OCI-LY7 (cell line): ENCODE measurements around the gene TRPM2. TPM values are rescaled to one million over a fixed set of nuclear protein-coding genes. Genes with fewer than 3 reads are reported as not detected.

Source experiments
- BruUV-seq: library from RNA; stranded (reverse); fragments of 400-500 nt; replicated peaks from 2 replicates; lab custom pipeline; 2021; lab: Mats Ljungman, UMichigan
- CTCF ChIA-PET: fragments of 300-600 bp; sonication (Branson Sonifier 250); formaldehyde crosslinking; loops from one replicate; lab custom pipeline; 2022; ENCODE audit warnings: antibody characterized with exemption; ENCODE audit not compliant: unreplicated experiment; lab: Charles Lee
- POLR2A ChIA-PET: fragments of 300-600 bp; sonication (Branson Sonifier 250); formaldehyde crosslinking; loops from one replicate; lab custom pipeline; 2022; ENCODE audit warnings: antibody characterized with exemption; lab: Charles Lee
- DNase-seq: peaks from one replicate; pipeline ENCODE4 v3.0.0-alpha.2; 2015; ENCODE audit warnings: low spot score
- H2AFZ ChIP-seq: fragments of 200-600 bp; sonication (generic), shearing (Covaris generic); 2 replicates; pipeline ENCODE4 v1.6.1; 2014; ENCODE audit warnings: mild to moderate bottlenecking, antibody characterized with exemption, low read length, moderate library complexity
- H3K27ac ChIP-seq: fragments of 200-600 bp; sonication (generic); 2 replicates; pipeline ENCODE4 v1.5.1; 2014; ENCODE audit warnings: mixed run types, low read depth, mild to moderate bottlenecking, moderate library complexity, low read length, inconsistent platforms; ENCODE audit not compliant: poor library complexity, severe bottlenecking
- H3K36me3 ChIP-seq: fragments of 200-600 bp; sonication (generic); 2 replicates; pipeline ENCODE4 v1.6.1; 2014; ENCODE audit warnings: mild to moderate bottlenecking, antibody characterized with exemption, low read length, moderate library complexity, mixed read lengths; ENCODE audit not compliant: insufficient read depth
- H3K4me1 ChIP-seq: fragments of 200-600 bp; sonication (generic); 2 replicates; pipeline ENCODE4 v1.5.1; 2014; ENCODE audit warnings: mild to moderate bottlenecking, low read length; ENCODE audit not compliant: insufficient read depth, poor library complexity, severe bottlenecking
- H3K4me2 ChIP-seq: fragments of 200-600 bp; sonication (generic); 2 replicates; pipeline ENCODE4 v1.6.1; 2014; ENCODE audit warnings: mild to moderate bottlenecking, low read length
- H3K4me3 ChIP-seq: fragments of 200-600 bp; sonication (generic); 2 replicates; pipeline ENCODE4 v1.5.1; 2014; ENCODE audit warnings: mild to moderate bottlenecking, low read depth, low read length; ENCODE audit not compliant: poor library complexity, severe bottlenecking
- H3K79me2 ChIP-seq: fragments of 200-600 bp; sonication (generic); 2 replicates; pipeline ENCODE4 v1.6.1; 2016; ENCODE audit warnings: low read depth, mild to moderate bottlenecking, low read length, moderate library complexity, mixed read lengths; ENCODE audit not compliant: insufficient read depth
- H3K9me2 ChIP-seq: fragments of 200-600 bp; sonication (generic); 2 replicates; pipeline ENCODE4 v1.6.1; 2016; ENCODE audit warnings: mild to moderate bottlenecking, low read length, mixed read lengths; ENCODE audit not compliant: insufficient read depth
- H3K9me3 ChIP-seq: fragments of 200-600 bp; sonication (generic); 2 replicates; pipeline ENCODE4 v1.6.1; 2014; ENCODE audit warnings: mild to moderate bottlenecking, mixed run types, low read length, mixed read lengths
- H4K20me1 ChIP-seq: fragments of 200-600 bp; sonication (generic); 2 replicates; pipeline ENCODE4 v1.6.1; 2014; ENCODE audit warnings: mild to moderate bottlenecking, antibody characterized with exemption, low read length, moderate library complexity, mixed read lengths; ENCODE audit not compliant: insufficient read depth
- CTCF ChIP-seq: fragments of 200-600 bp; sonication (generic); conservative IDR thresholded peaks from 2 replicates; pipeline ENCODE4 v1.5.1; 2014; ENCODE audit warnings: mild to moderate bottlenecking, antibody characterized with exemption, low read length, moderate library complexity, mixed read lengths
- EZH2phosphoT487 ChIP-seq: fragments of 200-600 bp; sonication (generic); IDR thresholded peaks from 2 replicates; pipeline ENCODE4 v1.6.1; 2018; ENCODE audit warnings: low read depth, borderline replicate concordance, mild to moderate bottlenecking, mixed run types, antibody characterized with exemption, low read length, moderate library complexity, mixed read lengths
- intact Hi-C: fragments of 100-400 bp; cut with micrococcal nuclease; formaldehyde crosslinking; loops from one replicate; pipeline ENCODE4 v1.10.0; 2022; ENCODE audit not compliant: unreplicated experiment
- total RNA-seq, 2 experiments: library from RNA; depleted of rRNA in 1 of 2; stranded (reverse); fragments of >200 nt in 1 of 2; shearing (Covaris generic) in 1 of 2; gene quantifications; 2 replicates each; pipeline ENCODE4 v1.2.3, GENCODE V29; 2014 to 2022

TRPM2 gene
- total RNA-seq, 2 experiments from 2014 or later, result 1.8 to 7.1 TPM

GRCh38 chr21:44401386-44402160 lies 48.2 kb downstream of the TRPM2 start:
- intact Hi-C loops, result no loop called here
- TF ChIP-seq CTCF (no peak), EZH2phosphoT487 (no peak)

GRCh38 chr21:44402323-44403105 lies 49.1 kb downstream of the TRPM2 start:
- TF ChIP-seq CTCF, result no peak
- no peak for TF ChIP-seq EZH2phosphoT487
- Histone ChIP-seq H3K27ac (no peak overlapping the region), H3K36me3 (no peaks in the 10 kb centered on the region), H3K79me2 (no peaks in the 10 kb centered on the region), H3K9me2 (no peaks in the 10 kb centered on the region), H3K4me3 (no peak overlapping the region), H3K4me1 (no peaks in the 10 kb centered on the region), H2AFZ (no peak overlapping the region), H3K4me2 (no peak overlapping the region), H3K9me3 (no peaks in the 10 kb centered on the region), H4K20me1 (no peaks in the 10 kb centered on the region)
- intact Hi-C loops, result no loop called here
- DNase-seq, result no peak
- no TSS peak for BruUV-seq
- CTCF ChIA-PET, result no interaction called here
- POLR2A ChIA-PET, result interaction anchor here (0.6 kb wide), 1 partner anchor 44 kb away, joined by 4 read pairs; no protein-coding TSS in a partner anchor

More at GRCh38 chr21:44401386-44402160, 48.2 kb downstream of the TRPM2 start:
- no peak overlapping the region for H2AFZ ChIP-seq
- H3K4me3 ChIP-seq, result no peak overlapping the region
- no peak overlapping the region for H3K27ac ChIP-seq
- ChIA-PET CTCF (no interaction called here), POLR2A (no interaction called here)
- no peak overlapping the region for H3K4me2 ChIP-seq
- H3K4me1 ChIP-seq, result no peaks in the 10 kb centered on the region
- no peaks in the 10 kb centered on the region for H3K9me3 ChIP-seq
- H3K79me2 ChIP-seq, result no peaks in the 10 kb centered on the region
- H3K36me3 ChIP-seq, result no peaks in the 10 kb centered on the region
- no peaks in the 10 kb centered on the region for H3K9me2 ChIP-seq
- H4K20me1 ChIP-seq, result no peaks in the 10 kb centered on the region
- DNase-seq, result no peak
- BruUV-seq, result no TSS peak
